Glomerular visceral epithelial cell (primary cell): ENCODE data around the gene PPP6R3.

Experiments used
- DNase-seq: peaks from one replicate; pipeline ENCODE4 v3.0.0-alpha.2; 2016; ENCODE audit errors: extremely low spot score

PPP6R3 gene

DNA sequence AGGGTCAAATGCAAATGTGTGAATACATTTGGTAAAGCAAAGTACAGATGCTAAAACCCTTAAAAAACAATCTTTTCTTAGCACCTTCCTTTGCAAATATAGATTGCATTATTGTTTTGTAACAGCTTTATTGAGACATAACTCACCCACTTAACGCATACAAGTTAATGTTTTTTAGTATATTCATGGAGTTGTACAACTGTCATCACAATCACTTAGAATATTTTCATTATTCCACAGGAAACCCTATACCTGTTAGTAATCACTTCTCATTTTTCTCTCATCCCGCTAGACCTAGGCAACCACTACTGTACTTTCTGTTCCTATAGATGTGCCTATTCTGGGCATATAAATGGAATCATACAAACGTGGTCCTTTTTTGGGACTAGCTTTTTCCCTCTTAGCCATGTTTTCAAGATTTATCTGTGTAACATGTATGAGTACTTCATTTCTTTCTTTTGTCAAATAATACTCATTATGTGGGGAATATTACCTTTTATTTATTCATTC is 34.7 kb downstream of the PPP6R3 start:
- no peak for DNase-seq

DNA sequence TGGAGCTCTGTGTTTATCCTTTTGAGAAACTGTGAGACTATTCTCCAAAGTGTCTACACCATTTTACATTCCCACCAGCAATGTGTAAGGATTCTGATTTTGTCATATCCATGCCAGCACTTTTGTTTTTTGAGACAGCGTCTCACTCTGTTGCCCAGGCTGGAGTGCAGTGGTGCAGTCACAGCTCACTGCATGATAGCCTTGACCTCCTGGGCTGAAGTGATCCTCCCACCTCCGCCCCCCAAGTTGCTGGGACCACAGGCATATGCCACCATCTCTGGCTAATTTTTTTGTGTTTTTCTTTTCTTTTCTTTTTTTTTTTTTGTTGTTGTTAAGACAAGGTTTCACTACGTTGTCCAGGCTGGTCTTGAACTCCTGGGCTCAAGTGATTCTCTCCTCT is 35.3 kb downstream of the PPP6R3 start:
- peak; percentile 12 for DNase-seq

DNA sequence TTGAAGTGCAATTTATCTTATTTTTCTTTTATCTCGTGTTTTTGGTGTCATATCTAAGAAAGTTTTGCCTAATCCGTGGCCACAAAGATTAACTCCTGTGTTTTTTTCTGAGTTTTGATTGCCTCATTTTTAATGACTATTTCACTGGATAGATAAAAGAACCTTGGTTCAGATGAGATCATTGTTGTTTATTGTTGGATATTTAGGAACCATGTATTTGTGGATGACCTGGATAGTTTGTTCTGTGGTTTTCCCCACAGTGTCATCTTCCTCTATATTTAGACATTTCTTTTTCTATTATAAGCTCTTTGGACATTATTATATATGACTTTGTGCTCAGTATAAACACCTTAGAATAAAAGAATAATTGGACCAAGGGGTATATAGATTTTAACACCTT is 37.2 kb downstream of the PPP6R3 start:
- DNase-seq = no peak

DNA sequence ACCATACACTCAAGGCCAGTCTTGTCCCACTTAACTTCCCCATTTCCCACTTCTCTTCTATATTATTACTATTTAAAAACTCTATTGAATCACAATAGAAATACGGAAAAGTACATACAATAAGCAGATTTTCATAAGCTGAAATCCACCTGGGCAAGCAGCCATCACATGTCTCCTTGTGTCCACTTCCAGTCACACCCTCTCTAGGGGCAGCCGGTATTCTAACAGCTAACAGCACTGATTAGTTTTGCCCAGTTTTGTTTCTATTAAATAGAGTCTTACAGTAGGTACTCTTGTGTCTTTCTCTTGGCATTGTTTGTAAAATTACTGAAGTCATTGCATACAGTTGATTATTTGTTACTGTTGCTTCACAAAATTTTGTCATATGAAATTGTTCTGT is 37.8 kb downstream of the PPP6R3 start:
- DNase-seq = no peak

DNA sequence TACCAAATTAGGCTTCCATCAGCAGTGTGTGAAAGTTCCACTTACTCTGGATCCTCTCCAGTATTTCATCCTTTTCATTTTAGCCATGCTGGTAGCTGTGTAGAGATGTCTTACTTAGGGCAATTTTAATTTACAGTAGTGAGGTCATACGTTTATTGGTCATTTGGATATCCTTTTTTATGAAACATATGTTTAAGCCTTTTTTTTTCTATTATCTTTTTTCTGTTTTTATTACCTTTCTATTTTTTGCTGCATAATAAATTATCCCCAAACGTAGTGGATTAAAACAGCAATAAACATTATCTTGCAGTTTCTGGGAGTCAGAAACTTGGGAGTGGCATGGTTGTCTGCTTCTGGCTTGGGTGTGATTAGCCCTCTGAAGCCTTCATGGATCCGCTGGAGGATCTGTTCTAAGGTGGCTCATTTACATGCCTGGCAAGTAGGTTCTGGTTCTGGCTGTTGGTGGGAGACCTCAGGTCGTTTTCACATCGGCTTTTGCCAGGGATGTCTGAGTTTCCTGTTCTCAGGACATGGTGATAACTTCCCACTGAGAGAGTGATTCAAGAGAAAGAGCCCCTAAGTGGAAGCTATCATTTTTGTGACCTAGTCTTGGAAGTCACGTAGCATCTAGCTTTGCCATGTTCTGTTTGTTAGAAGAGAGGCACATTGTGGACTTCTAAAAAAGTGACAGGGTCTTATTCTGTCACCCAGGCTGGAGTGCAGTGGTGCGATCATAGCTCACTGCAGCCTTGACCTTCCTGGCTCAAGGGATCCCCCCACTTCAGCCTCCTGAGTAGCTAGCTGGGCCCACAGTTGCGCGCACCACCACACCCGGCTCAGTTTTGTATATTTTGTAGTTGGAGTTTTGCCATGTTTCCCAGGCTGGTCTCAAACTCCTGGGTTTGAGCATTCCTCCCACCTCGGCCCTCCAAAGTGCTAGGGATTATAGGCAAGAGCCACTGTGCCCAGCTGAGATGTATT is 38.6 kb downstream of the PPP6R3 start:
- DNase-seq = no peak

DNA sequence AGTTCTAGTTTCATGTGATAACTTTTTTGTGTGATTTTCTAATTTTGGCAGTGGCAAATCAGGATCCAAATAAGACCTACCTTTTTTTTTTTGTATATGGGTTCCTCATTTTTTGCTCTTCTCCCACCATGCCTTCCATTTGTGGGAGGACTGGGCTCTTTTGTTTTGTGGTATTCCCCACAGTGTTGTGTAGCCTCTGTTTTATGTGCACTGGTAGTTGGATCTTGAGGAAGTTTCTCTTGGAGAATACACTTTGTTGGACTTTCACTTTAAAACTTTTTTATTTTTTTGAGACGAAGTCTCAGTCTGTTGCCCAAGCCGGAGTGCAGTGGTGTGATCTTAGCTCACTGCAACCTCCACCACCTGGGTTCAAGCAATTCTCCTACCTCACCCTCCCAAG is 39.7 kb downstream of the PPP6R3 start:
- DNase-seq = no peak

DNA sequence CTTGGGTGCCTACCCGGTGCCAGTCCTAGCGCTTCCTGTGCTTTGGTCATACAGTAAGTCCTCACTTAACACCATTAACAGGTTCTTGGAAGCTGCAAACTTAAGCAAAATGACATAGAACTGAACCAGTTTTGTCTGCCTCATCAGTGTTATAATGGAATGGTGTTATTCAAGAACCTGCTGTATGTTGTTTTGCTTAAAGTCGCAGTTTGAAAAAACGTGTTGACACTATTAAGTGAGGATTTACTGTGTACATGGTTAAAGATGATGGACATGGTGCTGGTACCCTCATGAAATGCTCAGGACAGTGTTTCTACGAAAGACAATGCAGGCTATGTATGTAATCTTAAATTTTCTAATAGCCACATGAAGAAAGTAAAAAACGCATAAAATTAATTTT is 41.3 kb downstream of the PPP6R3 start:
- DNase-seq = no peak

DNA sequence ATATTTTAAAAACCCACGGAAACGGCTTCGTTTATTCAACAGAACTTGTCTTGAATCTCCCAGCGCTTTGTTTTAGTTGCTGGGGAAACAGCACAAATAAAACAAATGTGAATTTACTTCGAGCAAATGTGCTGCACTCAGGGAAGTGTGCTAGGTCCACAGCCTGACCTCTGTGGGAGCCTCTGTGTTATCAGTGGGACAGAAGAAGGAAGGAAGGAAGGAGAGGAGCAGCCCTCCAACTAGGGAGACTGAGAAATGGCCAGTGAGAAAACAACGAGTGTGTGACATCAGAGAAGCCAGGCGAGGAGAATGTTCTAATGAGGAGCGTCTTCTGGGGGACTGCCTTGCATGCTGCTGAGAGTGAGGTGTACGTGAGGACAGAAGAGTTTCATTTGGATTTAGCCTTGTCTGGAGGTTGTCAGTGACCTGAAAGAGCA is 42.7 kb downstream of the PPP6R3 start:
- no peak for DNase-seq

DNA sequence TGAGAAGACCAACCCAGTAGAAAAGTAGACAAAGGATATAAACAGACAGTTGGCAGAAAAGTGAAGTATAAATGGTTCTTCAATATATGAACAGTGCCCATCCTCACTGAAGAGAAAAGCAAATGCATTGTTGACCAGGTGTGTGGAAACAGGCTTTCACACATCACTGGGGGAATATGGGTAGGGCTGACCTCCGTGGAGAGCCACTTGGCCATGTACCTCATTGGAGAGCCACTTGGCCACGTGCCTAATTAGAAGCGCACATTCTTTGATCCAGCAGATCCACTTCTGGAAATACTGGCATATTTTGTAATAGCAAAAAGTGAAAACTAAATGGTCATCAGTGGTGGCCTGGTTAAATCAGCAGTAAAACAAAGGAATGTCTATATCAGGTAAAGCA is 43.2 kb downstream of the PPP6R3 start:
- no peak for DNase-seq

DNA sequence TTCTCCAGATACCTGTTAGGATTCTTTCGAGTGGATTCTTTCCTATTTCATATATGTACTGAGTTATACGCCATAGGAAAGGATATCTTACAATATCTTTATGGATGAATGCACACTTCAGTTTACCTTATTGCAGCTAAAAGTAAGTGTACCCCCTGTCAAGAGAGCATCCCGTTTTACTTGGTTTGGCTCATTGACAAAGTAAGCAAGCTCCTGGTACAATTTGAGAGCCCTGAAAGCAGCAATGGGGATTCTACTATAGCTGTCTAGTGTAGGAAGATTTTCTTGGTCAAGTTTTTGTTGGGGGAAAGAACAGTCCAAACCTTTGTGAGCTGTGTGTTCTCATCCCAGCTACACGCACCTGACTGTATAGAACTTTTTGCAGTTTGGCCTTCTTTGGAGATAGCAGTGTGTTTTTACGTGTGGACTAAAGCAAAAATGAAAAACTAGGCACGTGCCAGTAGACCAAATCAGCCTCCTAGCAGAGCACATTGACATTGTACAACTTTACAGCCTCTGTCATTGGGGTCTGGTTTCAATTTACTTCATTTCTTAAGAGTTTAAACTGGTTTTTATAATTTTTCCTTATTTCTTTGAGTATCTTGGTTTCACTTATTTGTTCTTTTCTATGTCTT is 44.0 kb downstream of the PPP6R3 start:
- no peak for DNase-seq

DNA sequence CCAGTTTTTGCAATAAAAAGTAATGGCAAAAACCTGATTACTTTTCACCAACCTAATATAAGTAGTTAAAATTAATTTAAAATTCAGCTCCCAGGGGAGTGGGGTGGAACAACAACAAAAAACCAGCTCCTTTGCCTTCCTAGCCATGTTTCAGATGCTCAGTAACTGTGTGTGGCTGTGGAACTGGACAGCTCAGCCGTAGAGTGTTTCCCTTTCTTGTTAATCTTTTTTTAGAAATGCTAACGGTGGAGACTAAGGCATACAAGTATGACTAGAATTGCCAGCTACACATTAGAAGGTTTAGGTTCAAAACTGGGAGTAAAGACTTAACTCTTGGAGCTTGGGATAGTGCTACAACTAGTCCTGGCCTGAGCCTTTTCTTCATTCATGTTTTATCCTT is 45.0 kb downstream of the PPP6R3 start:
- DNase-seq = no peak

DNA sequence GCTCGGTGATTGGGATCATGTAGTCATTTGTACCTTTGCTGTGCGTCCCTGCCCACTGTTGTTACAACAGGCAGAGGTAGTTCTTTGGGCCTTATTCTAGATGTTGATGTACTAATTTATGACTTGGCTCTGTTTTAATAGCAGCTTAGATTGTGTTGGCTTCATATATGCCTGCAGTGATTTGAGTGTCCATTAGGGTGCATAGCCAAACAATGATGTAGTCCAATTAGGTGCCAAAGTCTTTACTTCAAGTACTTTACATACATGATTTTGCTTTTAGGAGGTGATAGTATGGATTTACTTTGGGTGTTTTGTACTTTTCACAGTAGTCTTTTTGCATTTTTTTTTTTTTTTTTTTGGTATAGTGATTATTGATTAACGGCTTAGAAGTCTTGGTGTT is 46.4 kb downstream of the PPP6R3 start:
- DNase-seq = no peak

DNA sequence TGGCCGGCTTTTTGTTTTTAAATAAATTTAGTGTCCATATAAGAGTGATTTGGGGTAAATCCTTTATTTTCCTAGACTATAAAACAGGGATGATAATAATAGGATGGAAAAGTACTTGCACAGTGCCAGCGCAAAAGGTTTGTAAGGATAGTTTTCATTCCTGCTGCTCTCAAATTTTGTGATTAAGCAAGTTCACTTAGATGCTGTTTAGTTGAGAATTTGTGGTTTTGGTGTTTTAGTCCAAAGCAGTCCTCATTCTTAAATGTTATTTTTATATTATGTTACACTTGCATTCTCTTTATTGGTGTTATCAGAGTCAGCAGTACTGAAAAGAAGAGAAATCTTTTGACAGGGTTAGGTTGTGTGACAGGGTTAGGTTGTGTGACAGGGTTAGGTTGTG is 47.9 kb downstream of the PPP6R3 start:
- DNase-seq = no peak

DNA sequence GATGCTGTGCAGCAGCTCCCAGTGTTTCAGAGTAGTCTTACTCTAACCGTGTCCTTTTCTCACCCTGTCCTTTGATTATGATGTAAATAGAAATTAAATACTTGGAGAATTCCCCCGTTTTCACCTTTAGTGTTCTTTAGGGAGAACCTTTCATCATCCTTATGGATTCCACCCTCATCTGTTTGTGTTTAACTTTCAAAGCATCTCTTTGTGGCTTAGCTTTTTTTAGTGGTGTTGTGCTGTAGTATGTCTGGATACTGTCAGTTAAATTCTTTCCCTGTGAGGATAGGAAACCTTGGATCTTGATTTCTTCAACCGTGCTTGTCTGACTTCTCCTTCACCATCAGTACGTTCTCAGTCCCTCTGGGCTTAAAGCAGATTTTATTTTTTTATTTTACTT is 48.5 kb downstream of the PPP6R3 start:
- no peak for DNase-seq

DNA sequence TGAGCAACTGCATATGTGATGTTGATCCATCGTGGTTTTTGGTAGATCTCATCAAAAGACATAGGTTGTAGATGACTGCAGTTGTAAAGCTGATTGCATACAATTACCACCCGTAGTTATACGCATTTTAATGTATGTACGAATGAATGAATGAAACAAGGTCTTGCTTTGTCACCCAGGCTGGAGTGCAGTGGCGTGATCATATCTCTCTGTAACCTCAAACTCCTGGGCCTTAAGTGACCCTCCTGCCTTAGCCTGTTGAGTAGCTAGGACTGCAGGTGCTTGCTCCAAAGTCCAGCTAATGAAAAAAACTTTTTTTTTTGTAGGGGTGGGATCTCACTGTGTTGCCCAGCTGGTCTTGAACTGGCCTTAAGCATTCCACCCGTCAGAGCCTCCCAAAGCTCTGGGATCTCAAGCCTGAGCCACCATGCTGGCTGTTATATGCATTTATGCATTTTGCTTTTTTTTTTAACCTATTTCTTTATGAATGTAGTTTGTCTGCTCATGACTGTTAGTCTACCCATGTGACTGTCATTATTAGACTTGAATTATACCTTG is 53.5 kb downstream of the PPP6R3 start:
- DNase-seq = no peak

DNA sequence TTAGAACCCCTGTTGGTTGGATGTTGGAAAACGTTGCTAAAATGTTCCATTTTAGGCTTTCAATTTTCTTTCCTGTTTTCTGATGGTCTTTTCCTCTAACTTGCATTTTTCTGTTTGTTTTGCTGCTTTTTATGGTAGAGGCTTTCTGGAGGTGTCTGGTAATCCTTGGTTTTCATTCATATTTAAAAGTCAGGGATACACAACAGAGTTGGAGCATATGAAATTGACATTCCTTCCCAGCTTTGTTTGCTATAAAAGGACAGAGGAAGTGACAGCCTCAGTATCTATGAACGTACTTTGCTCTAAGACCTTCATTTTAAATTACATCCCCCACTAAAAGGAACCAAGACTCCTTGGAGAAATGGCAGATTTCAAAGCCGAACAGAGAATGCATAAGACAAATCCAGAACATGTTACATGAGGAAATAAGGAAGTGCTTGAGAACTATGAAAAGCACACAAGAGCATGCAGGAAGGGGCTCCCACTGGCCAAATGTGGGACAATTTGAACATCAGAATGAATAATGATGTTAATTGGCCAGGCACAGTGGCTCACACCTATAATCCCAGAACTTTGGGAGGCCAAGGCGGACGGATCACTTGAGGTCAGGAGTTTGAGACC is 56.7 kb downstream of the PPP6R3 start:
- DNase-seq = no peak

DNA sequence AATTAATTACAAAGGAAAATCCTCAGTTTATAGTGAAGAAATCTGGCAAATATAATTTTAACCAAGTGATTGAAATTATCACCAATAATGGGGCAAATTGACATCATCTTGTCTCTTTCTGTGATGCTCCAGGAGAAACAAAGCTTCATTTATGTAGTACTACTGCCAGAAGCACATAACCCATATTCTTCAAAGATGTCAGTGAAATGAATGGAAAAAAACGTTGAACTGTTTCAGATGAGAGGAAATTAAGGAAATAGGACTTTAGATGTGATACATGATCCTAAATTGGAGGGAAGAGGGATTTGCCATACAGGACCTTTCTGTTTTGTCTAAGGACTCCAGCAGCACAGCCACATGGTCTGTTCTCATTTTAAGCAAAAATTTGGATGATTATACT is 57.6 kb downstream of the PPP6R3 start:
- DNase-seq = no peak

DNA sequence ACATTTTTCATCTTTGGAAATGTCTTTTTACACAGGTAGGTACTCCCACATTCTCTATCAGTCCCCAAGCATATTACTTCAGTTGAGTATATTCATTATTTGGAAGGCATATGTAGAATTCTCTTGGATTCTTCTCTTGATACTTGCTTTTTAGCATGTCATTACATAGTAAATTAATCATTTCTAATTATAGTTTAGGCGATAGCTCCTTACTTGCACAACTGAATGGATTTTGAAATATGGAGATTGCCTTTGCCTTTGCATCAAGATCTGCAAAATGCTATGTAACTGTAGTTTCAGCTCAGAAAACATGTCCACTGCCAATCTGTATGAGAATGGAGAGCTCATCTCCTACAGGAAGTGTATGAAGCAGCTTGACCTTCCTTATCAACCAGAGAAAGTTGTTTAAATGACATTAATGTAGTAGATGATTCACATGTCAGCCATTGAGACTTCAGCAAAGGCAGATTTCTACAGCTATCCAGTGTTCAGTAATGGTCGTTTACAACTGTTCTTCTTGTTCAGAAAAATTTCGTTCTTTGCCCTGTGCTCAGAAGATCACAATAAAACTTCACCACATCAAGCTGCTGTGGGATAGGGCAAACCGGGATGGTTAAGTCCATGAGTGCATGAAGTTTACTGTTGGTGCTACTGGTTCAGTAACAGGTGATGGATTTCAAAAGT is 61.6 kb downstream of the PPP6R3 start:
- no peak for DNase-seq

DNA sequence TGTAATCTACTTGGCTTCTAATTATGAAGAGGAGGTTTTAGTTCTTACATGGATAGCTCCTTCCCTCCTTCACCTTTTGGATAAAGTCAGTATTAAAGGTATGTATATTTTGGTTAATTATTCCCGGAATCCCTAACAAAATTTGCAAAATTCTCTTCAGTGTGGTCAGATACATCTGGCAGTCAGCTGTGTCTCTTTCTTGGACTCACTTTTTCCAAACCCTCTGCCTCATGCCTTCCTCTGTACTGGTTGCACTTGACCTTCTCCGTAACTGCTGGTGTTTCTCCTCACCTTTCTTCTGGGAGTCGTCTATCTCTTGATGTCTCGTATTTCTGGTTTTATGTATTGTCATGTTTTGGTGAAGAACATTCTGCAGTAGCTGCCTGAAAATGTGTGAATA is 62.5 kb downstream of the PPP6R3 start:
- DNase-seq = no peak

DNA sequence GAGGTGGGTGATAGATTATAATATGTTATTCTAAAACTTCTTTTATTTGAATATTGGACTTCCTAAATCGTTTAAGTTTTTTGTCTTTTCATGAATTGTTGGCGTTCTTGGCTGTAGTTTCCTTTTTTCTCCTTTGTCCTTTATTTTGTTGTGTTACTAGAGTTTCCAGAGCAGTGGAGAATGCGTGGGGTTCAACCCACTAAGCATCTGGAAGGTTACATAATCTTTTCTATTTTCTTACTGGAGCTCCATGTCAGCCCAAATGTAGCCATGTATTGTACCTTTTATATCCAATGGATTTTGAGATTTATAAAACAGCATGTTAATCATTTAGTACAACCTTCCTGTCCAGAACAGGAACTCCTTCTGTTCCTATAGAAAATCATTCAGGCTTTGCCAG is 63.2 kb downstream of the PPP6R3 start:
- DNase-seq = no peak

DNA sequence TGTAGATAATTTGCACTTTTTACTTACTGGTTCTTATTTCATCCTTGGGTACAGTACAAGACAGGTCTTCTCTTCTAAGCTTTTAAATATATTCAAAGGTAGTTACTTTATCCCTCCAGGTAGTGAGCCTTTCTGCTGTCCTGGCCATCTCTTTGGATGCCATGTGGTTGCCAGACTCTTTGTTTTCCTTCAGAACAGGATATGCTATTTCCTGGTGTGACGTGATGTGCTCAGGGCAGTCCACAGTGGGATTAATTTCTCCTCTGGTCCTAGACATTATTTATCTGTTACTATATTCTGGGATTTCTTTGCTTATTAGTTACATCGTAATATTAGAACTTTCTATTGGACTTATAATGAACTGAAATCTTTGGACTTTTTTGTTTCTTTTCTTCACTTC is 63.7 kb downstream of the PPP6R3 start:
- DNase-seq = no peak

DNA sequence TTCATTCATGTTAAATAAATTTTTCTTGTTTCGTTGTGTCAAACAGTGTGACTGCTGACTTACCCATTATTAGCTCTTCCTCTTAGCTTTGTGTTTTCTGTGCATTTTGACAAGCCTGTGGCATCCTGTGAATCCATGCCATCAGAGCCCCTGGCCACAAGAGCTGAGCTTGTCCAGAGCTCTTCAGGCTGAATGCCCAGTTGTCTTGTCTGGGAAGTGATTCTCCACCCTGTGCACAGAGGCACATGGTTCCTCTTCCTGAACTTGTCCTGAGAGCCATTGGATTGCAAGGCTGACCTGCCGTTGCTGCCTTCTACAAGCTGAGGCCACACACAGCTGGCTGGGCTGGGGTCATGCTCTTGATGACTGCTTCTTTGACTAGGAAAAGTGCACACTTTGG is 64.1 kb downstream of the PPP6R3 start:
- DNase-seq = no peak
